ENCODE data around the gene RFTN1.

The RFTN1 gene

GRCh38 chr3:16406166-16406565, 107.3 kb downstream of the RFTN1 start:
- DNase-seq (ENCODE audit: low read depth in 2 of 2): no peak

GRCh38 chr3:16404349-16404895, 109.1 kb downstream of the RFTN1 start:
- DNase-seq (ENCODE audit: low read depth in 2 of 2): no peak

- no peak for DNase-seq (ENCODE audit: low read depth in 2 of 2)
Measured at GRCh38 chr3:16402451-16402850, 111.0 kb downstream of the RFTN1 start.

GRCh38 chr3:16401273-16401672, 112.2 kb downstream of the RFTN1 start:
- no peak for DNase-seq (ENCODE audit: low read depth in 2 of 2)

GRCh38 chr3:16400106-16400931, 113.2 kb downstream of the RFTN1 start:
- DNase-seq (ENCODE audit: low read depth in 2 of 2): no peak

- no peak for DNase-seq (ENCODE audit: low read depth in 2 of 2)
Measured at GRCh38 chr3:16399473-16399872, 114.0 kb downstream of the RFTN1 start.

GRCh38 chr3:16398648-16399047, 114.9 kb downstream of the RFTN1 start:
- no peak for DNase-seq (ENCODE audit: low read depth in 2 of 2)

- DNase-seq (ENCODE audit: low read depth in 2 of 2): no peak
Measured at GRCh38 chr3:16396202-16396601, 117.3 kb downstream of the RFTN1 start.

- DNase-seq (ENCODE audit: low read depth in 2 of 2): no peak
Measured at GRCh38 chr3:16395212-16395611, 118.3 kb downstream of the RFTN1 start.

- no peak for DNase-seq (ENCODE audit: low read depth in 2 of 2)
Measured at GRCh38 chr3:16394639-16395038, 118.9 kb downstream of the RFTN1 start.

- DNase-seq (ENCODE audit: low read depth in 2 of 2): no peak
Measured at GRCh38 chr3:16392717-16393116, 120.8 kb downstream of the RFTN1 start.

GRCh38 chr3:16392065-16392464, 121.4 kb downstream of the RFTN1 start:
- DNase-seq (ENCODE audit: low read depth in 2 of 2): no peak

GRCh38 chr3:16390581-16390980, 122.9 kb downstream of the RFTN1 start:
- DNase-seq (ENCODE audit: low read depth in 2 of 2): no peak

- no peak for DNase-seq (ENCODE audit: low read depth in 2 of 2)
Measured at GRCh38 chr3:16388850-16389441, 124.6 kb downstream of the RFTN1 start.

GRCh38 chr3:16386561-16386960, 126.9 kb downstream of the RFTN1 start:
- no peak for DNase-seq (ENCODE audit: low read depth in 2 of 2)

GRCh38 chr3:16385151-16385550, 128.3 kb downstream of the RFTN1 start:
- DNase-seq (ENCODE audit: low read depth in 2 of 2): no peak

GRCh38 chr3:16383864-16384263, 129.6 kb downstream of the RFTN1 start:
- no peak for DNase-seq (ENCODE audit: low read depth in 2 of 2)

GRCh38 chr3:16382845-16383244, 130.7 kb downstream of the RFTN1 start:
- no peak for DNase-seq (ENCODE audit: low read depth in 2 of 2)

GRCh38 chr3:16381426-16381825, 132.1 kb downstream of the RFTN1 start:
- DNase-seq (ENCODE audit: low read depth in 2 of 2): no peak

- DNase-seq (ENCODE audit: low read depth in 2 of 2): no peak
Measured at GRCh38 chr3:16380421-16380820, 133.1 kb downstream of the RFTN1 start.

- DNase-seq (ENCODE audit: low read depth in 2 of 2): no peak
Measured at GRCh38 chr3:16379838-16380237, 133.7 kb downstream of the RFTN1 start.

- no peak for DNase-seq (ENCODE audit: low read depth in 2 of 2)
Measured at GRCh38 chr3:16378920-16379319, 134.6 kb downstream of the RFTN1 start.

- no peak for DNase-seq (ENCODE audit: low read depth in 2 of 2)
Measured at GRCh38 chr3:16378415-16378814, 135.1 kb downstream of the RFTN1 start.

Measured in stimulated activated CD8-positive, alpha-beta memory T cell treated with anti-CD3 and anti-CD28 coated beads, Interleukin-7, amount 100 ng/mL, for 1 hour (primary cell).